ENCODE measurements around the gene KRT6A. TPM values are rescaled to one million over a fixed set of nuclear protein-coding genes. Genes with fewer than 3 reads are reported as not detected.

Gene KRT6A
- total and polyA plus RNA-seq, 2 experiments from 2014 or later: 0.22 TPM; not detected in 1

GRCh38 chr12:52529417-52529816, 36.4 kb upstream of the KRT6A start:
- no peak for DNase-seq (ENCODE audit: low read depth in 1 of 2, low spot score in 1 of 2)
- TF ChIP-seq CTCF (IDR thresholded peaks at IDR 0.05; ENCODE audit: low read depth, low read length): no peak
- no peaks in the 10 kb centered on the region for H3K36me3 ChIP-seq

GRCh38 chr12:52528641-52529143, 35.6 kb upstream of the KRT6A start:
- Histone ChIP-seq H3K9me3 (ENCODE audit: low read depth) (no peaks in the 10 kb centered on the region), H3K4me1 (ENCODE audit: low read depth) (no peaks in the 10 kb centered on the region), H3K4me3 (no peak overlapping the region), H3K36me3 (no peaks in the 10 kb centered on the region), H3K27ac (no peak overlapping the region), H3K27me3 (no peaks in the 10 kb centered on the region)
- TF ChIP-seq CTCF (IDR thresholded peaks at IDR 0.05; ENCODE audit: low read depth, low read length): no peak
- DNase-seq (ENCODE audit: low read depth in 1 of 2, low spot score in 1 of 2): no peak

More at GRCh38 chr12:52529417-52529816, 36.4 kb upstream of the KRT6A start:
- H3K27me3 ChIP-seq: no peaks in the 10 kb centered on the region
- no peaks in the 10 kb centered on the region for H3K4me1 ChIP-seq (ENCODE audit: low read depth)
- H3K9me3 ChIP-seq (ENCODE audit: low read depth): no peaks in the 10 kb centered on the region
- H3K27ac ChIP-seq: no peak overlapping the region
- no peak overlapping the region for H3K4me3 ChIP-seq

- no peaks in the 10 kb centered on the region for H3K36me3 ChIP-seq
- H3K27me3 ChIP-seq: no peaks in the 10 kb centered on the region
- no peaks in the 10 kb centered on the region for H3K4me1 ChIP-seq (ENCODE audit: low read depth)
- no peak for TF ChIP-seq CTCF (IDR thresholded peaks at IDR 0.05; ENCODE audit: low read depth, low read length)
- no peak for DNase-seq (ENCODE audit: low read depth in 1 of 2, low spot score in 1 of 2)
- H3K9me3 ChIP-seq (ENCODE audit: low read depth): no peaks in the 10 kb centered on the region
- no peak overlapping the region for H3K4me3 ChIP-seq
- H3K27ac ChIP-seq: no peak overlapping the region
These were observed 34.2 kb upstream of the KRT6A start for GRCh38 chr12:52527121-52527800.

GRCh38 chr12:52526511-52526951, 33.5 kb upstream of the KRT6A start:
- no peaks in the 10 kb centered on the region for H3K27me3 ChIP-seq
- H3K4me3 ChIP-seq: no peak overlapping the region
- DNase-seq (ENCODE audit: low read depth in 1 of 2, low spot score in 1 of 2): no peak
- H3K4me1 ChIP-seq (ENCODE audit: low read depth): no peaks in the 10 kb centered on the region
- H3K27ac ChIP-seq: no peak overlapping the region
- no peak for TF ChIP-seq CTCF (IDR thresholded peaks at IDR 0.05; ENCODE audit: low read depth, low read length)
- no peaks in the 10 kb centered on the region for H3K36me3 ChIP-seq
- no peaks in the 10 kb centered on the region for H3K9me3 ChIP-seq (ENCODE audit: low read depth)

GRCh38 chr12:52525661-52526499, 32.8 kb upstream of the KRT6A start:
- Histone ChIP-seq H3K4me3 (no peak overlapping the region), H3K4me1 (ENCODE audit: low read depth) (no peaks in the 10 kb centered on the region), H3K36me3 (no peaks in the 10 kb centered on the region), H3K27me3 (no peaks in the 10 kb centered on the region), H3K27ac (no peak overlapping the region), H3K9me3 (ENCODE audit: low read depth) (no peaks in the 10 kb centered on the region)
- no peak for DNase-seq (ENCODE audit: low read depth in 1 of 2, low spot score in 1 of 2)
- no peak for TF ChIP-seq CTCF (IDR thresholded peaks at IDR 0.05; ENCODE audit: low read depth, low read length)

Measured in cardiac muscle cell (in vitro differentiated cells and primary cell).